GM12875 (cell line): ENCODE measurements around the gene GUCY2D.

Experiments
- H3K4me3 ChIP-seq: one replicate; pipeline ENCODE4 v1.5.1; 2011; ENCODE audit warnings: low read depth, low read length, control low read depth
- CTCF ChIP-seq: IDR thresholded peaks from 2 replicates; pipeline ENCODE4 v1.5.1; 2011; ENCODE audit warnings: low read depth, mild to moderate bottlenecking, control low read depth, inconsistent platforms, low read length, moderate library complexity, borderline replicate concordance; ENCODE audit not compliant: insufficient read depth

GUCY2D gene

GRCh38 chr17:7969433-7969832, 33.0 kb upstream of the GUCY2D start:
- H3K4me3 ChIP-seq = no peak overlapping the region
- TF ChIP-seq CTCF = no peak

GRCh38 chr17:7971651-7972050, 30.8 kb upstream of the GUCY2D start:
- TF ChIP-seq CTCF = no peak
- no peak overlapping the region for H3K4me3 ChIP-seq

GRCh38 chr17:7972131-7972785, 30.2 kb upstream of the GUCY2D start:
- no peak overlapping the region for H3K4me3 ChIP-seq
- no peak for TF ChIP-seq CTCF

- H3K4me3 ChIP-seq = no peak overlapping the region
- no peak for TF ChIP-seq CTCF
These were observed 27.7 kb upstream of the GUCY2D start for GRCh38 chr17:7974638-7975131.

GRCh38 chr17:7977039-7977438, 25.4 kb upstream of the GUCY2D start:
- TF ChIP-seq CTCF = no peak
- H3K4me3 ChIP-seq = no peak overlapping the region

GRCh38 chr17:7977805-7978204, 24.6 kb upstream of the GUCY2D start:
- H3K4me3 ChIP-seq = no peak overlapping the region
- TF ChIP-seq CTCF = no peak

- no peak overlapping the region for H3K4me3 ChIP-seq
- no peak for TF ChIP-seq CTCF
These were observed 20.2 kb upstream of the GUCY2D start for GRCh38 chr17:7982173-7982572.
